ENCODE results near the gene UBE2R2. TPM values are rescaled to one million over a fixed set of nuclear protein-coding genes. Genes with fewer than 3 reads are reported as not detected.
A peak's percentile ranks its signal among the peaks of the same experiment; 100 is the strongest.

The UBE2R2 gene
- total and polyA plus RNA-seq, 8 donors: 13.3 to 44.8 (median 34.6) TPM

DNA sequence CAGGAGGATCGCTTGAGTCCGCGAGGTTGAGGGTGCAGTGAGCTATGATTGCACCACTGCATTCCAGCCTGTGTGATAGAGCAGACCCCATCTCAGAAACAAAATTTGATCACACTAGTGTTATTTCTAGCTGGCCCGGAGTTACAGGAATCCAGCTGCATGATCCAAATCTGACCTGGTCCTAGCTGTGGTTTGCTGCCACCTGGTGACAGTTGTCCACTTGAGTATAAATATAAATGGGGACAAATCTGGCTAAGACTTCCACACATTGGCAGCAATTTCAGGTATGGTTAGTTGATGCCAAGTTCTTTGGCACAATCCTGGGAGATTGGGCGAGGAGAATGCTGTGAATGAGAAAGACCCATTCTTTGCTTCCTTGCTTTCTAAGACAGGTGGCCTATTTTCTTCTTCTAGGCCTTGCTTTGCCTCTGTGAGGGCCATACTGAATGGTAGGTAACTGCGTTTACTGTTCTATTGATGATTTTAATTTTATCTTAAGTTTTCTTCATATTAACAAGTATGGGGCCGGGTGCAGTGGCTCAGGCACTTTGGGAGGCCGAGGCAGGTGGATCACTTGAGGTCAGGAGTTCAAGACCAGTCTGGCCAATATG is 35.4 kb downstream of the UBE2R2 start:
- Histone ChIP-seq H3K4me3 (no peak overlapping the region), H3K27me3 (no peaks in the 10 kb centered on the region), H3K4me1 (peaks cover 26 to 71% (median 69%) of the 10 kb centered on the region in 3 donors), H3K9me3 (no peaks in the 10 kb centered on the region), H3K36me3 (no peaks in the 10 kb centered on the region), H3K27ac (peak overlapping the region in 2 of 4 donors; percentile 69 to 72)
- intact Hi-C loops (cut with DNase I): loop anchor here in 1 of 3 donors (5.0 kb wide), 1 partner anchor 35 kb away; the partner anchor contains the start of gene UBE2R2
- TF ChIP-seq, protein P1, sequence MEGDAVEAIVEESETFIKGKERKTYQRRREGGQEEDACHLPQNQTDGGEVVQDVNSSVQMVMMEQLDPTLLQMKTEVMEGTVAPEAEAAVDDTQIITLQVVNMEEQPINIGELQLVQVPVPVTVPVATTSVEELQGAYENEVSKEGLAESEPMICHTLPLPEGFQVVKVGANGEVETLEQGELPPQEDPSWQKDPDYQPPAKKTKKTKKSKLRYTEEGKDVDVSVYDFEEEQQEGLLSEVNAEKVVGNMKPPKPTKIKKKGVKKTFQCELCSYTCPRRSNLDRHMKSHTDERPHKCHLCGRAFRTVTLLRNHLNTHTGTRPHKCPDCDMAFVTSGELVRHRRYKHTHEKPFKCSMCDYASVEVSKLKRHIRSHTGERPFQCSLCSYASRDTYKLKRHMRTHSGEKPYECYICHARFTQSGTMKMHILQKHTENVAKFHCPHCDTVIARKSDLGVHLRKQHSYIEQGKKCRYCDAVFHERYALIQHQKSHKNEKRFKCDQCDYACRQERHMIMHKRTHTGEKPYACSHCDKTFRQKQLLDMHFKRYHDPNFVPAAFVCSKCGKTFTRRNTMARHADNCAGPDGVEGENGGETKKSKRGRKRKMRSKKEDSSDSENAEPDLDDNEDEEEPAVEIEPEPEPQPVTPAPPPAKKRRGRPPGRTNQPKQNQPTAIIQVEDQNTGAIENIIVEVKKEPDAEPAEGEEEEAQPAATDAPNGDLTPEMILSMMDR (IDR thresholded peaks at IDR 0.05): peak; percentile 26 to 57 (median 42)
- FAIRE-seq: no peak
- peak in 5 of 6 donors; percentile 71 to 87 (median 81) for DNase-seq
- WGBS, 2 donors: 25 to 41% methylated on average over 8 of the region's 8 CpGs
- peak; percentile 73 to 87 (median 84) for ATAC-seq

DNA sequence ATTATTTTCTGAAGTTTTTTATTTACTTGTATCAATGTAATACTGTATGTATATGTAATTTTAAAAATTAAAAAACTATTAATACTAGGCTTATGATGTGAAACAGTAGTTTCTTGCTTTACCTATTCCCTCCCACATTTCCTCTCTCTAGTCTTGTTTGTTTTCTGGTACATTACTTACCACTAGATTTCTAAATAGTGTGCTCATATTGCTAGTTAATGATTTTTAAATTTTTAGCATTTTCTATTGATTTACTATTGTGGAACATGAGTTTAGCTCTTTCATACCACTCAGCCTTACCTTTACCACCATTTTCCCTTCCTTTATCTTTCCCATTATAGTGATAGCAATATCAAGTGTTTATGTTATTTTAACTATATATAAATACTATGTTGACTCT is 39.3 kb downstream of the UBE2R2 start:
- TF ChIP-seq, protein P1 (IDR thresholded peaks at IDR 0.05): no peak

DNA sequence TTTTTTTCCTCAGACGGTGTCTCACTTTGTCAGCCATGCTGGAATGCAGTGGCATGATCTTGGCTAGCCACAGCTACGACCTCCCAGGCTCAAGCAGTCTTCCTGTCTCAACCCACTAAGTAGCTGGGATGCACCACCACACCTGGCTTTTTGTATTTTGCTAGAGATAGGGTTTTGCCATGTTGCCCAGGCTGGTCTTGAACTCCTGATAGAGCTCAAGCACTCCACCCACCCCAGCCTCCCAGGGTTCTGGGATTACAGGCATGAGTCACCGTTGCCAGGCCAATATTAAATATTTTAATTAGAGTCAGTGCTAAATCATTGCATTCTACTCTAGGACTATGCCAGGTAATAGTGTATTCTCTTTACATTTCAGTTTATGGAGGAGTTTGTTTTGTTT is 41.5 kb downstream of the UBE2R2 start:
- DNase-seq: no peak
- Histone ChIP-seq H3K27ac (no peak overlapping the region), H3K9me3 (no peaks in the 10 kb centered on the region), H3K36me3 (no peaks in the 10 kb centered on the region), H3K27me3 (no peaks in the 10 kb centered on the region), H3K4me3 (no peak overlapping the region), H3K4me1 (peaks cover 9 to 40% (median 38%) of the 10 kb centered on the region in 3 donors)
- ATAC-seq: no peak
- no peak for FAIRE-seq
- 78 to 83% methylated on average over 3 of the region's 3 CpGs for WGBS, 2 donors
- TF ChIP-seq, protein P1 (IDR thresholded peaks at IDR 0.05): no peak
- intact Hi-C loops (cut with DNase I): no loop called here

More for the DNA sequence above, 39.3 kb downstream of the UBE2R2 start:
- Histone ChIP-seq H3K27me3 (no peaks in the 10 kb centered on the region), H3K4me3 (no peak overlapping the region), H3K27ac (peak overlapping the region in 1 of 4 donors; percentile 0), H3K9me3 (no peaks in the 10 kb centered on the region), H3K36me3 (no peaks in the 10 kb centered on the region), H3K4me1 (peaks cover 18 to 60% (median 55%) of the 10 kb centered on the region in 3 donors)
- DNase-seq: no peak
- intact Hi-C loops (cut with DNase I): no loop called here
- ATAC-seq: peak in 3 of 4 donors; percentile 2 to 14 (median 14)
- FAIRE-seq: no peak

DNA sequence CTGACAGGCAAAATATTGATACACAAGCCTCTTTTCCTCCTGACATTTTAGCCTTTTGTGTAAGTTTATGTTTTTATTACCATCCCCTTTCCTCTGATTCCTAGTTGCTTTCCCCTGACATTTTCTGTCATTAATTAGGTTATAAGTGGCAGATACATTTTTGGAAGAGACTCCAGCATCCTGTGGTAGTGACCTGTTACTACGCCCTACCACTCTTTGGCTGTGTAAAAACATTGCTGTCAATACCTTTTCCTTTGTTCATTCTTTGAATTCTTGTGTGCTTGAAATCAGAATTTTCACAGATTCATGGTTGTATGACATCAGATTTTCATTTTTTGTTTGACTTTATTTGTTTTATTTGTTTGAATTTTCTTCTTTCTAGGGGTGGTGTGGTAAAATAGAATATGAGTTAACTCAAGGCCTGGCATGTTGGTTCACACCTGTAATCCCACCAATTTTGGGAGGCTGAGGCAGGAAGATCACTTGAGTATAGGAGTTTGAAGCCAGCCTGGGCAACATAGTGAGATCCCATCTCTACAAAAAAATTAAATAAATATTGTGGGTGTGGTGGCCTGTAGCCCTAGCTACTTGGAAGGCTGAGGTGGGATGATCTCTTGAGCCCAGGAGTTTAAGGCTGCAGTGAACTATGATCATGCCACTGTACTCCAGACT is 43.4 kb downstream of the UBE2R2 start:
- intact Hi-C loops (cut with DNase I): no loop called here
- FAIRE-seq: no peak

More for the DNA sequence above, 43.4 kb downstream of the UBE2R2 start:
- no peaks in the 10 kb centered on the region for H3K36me3 ChIP-seq
- no peaks in the 10 kb centered on the region for H3K9me3 ChIP-seq
- DNase-seq: no peak
- no peaks in the 10 kb centered on the region for H3K27me3 ChIP-seq
- no peak for ATAC-seq
- no peak overlapping the region for H3K4me3 ChIP-seq
- peaks cover 9 to 34% (median 29%) of the 10 kb centered on the region in 3 donors for H3K4me1 ChIP-seq
- TF ChIP-seq, protein P1 (IDR thresholded peaks at IDR 0.05): no peak
- 82 to 90% methylated on average over 1 of the region's 1 CpG for WGBS, 2 donors
- H3K27ac ChIP-seq: no peak overlapping the region
